Kidney (tissue), 14 donors: ENCODE measurements around the gene DRD4. TPM values are rescaled to one million over a fixed set of nuclear protein-coding genes. Genes with fewer than 3 reads are reported as not detected.
A peak's percentile ranks its signal among the peaks of the same experiment; 100 is the strongest.

Source experiments
- DNase-seq, 5 donors: peaks; one replicate each; pipeline ENCODE4 v3.0.0-alpha.2; 2013 to 2020
- FAIRE-seq: peaks from 2 replicates; lab custom pipeline; 2012; peaks lifted over from hg19 to GRCh38; lab: Jason Lieb, UNC
- H3K27ac ChIP-seq, 2 donors: one replicate each; pipeline ENCODE4 v1.7.0; 2013; ENCODE audit warnings: low read depth in 2 of 2, low read length in 2 of 2, inconsistent platforms in 1 of 2
- H3K27me3 ChIP-seq: one replicate; pipeline ENCODE4 v1.7.1; 2013; ENCODE audit warnings: low read length, inconsistent platforms; ENCODE audit not compliant: control insufficient read depth, insufficient read depth
- H3K36me3 ChIP-seq, 3 donors: one replicate each; pipeline versions ENCODE4 v1.7.0 to v1.7.1; 2013; ENCODE audit warnings: low read length in 3 of 3, control low read depth in 1 of 3, inconsistent platforms in 1 of 3; ENCODE audit not compliant: insufficient read depth in 3 of 3, control insufficient read depth in 2 of 3
- H3K4me1 ChIP-seq, 3 donors: one replicate each; pipeline versions ENCODE4 v1.7.0 to v1.7.1; 2013; ENCODE audit warnings: low read length in 3 of 3, inconsistent platforms in 1 of 3, low read depth in 1 of 3; ENCODE audit not compliant: control insufficient read depth in 2 of 3, insufficient read depth in 2 of 3
- H3K4me3 ChIP-seq, 3 donors: one replicate each; pipeline versions ENCODE4 v1.7.0 to v1.8.1; 2013; ENCODE audit warnings: low read length in 3 of 3, control low read depth in 1 of 3, inconsistent platforms in 1 of 3
- H3K9ac ChIP-seq, 3 donors: one replicate each; pipeline versions ENCODE4 v1.7.0 to v1.7.1; 2013; ENCODE audit warnings: low read length in 3 of 3, control low read depth in 1 of 3, inconsistent platforms in 1 of 3
- H3K9me3 ChIP-seq, 3 donors: one replicate each; pipeline versions ENCODE4 v1.7.0 to v1.7.1; 2013; ENCODE audit warnings: low read length in 3 of 3, control low read depth in 1 of 3, inconsistent platforms in 1 of 3; ENCODE audit not compliant: control insufficient read depth in 2 of 3, insufficient read depth in 1 of 3
- CTCF ChIP-seq: IDR thresholded peaks from 3 replicates; pipeline ENCODE4 v1.5.1; 2012; ENCODE audit warnings: mild to moderate bottlenecking, moderate library complexity, borderline replicate concordance; ENCODE audit not compliant: insufficient read depth; ENCODE audit errors: extremely low read depth
- intact Hi-C: fragments of 100-400 bp; cut with DNase I; formaldehyde crosslinking; loops from one replicate; pipeline ENCODE4 v1.11.1; 2022
- polyA plus RNA-seq: library from polyadenylated mRNA; stranded (reverse); fragments of 350-450 nt; fragmentation: Illumina TruSeq; extraction: RNeasy Lipid Tissue Mini Kit (QIAGEN cat#74804); gene quantifications from one replicate; pipeline ENCODE4 v1.2.3, GENCODE V29; 2014; ENCODE audit warnings: low read depth, low replicate concordance; ENCODE audit not compliant: insufficient read depth
- total RNA-seq: library from RNA; stranded (reverse); fragmentation: NEBNext Ultra II Directional; extraction: Animal tissue kit (Norgen Biotek cat#: 25700); gene quantifications from one replicate; pipeline ENCODE4 v1.2.1, GENCODE V29; 2021
- donor health status: control.
- donor health status: control.
- donor health status: control.
- donor health status: control.
- donor health status: control.
- donor health status: DM: yes; HTN: yes; CAD: no.
- donor health status: Normal renal cell carcinoma (clear cell type).

DRD4 gene
- total and polyA plus RNA-seq, 2 donors from 2014 or later = 0.47 to 1.1 TPM

GRCh38 chr11:617199-617911 is 19.7 kb upstream of the DRD4 start:
- H3K36me3 ChIP-seq = peaks cover 0 to 8% (median 0%) of the 10 kb centered on the region in 3 donors
- peak in 2 of 5 donors; percentile 57 to 84 for DNase-seq
- no peak for FAIRE-seq
- H3K27me3 ChIP-seq = no peaks in the 10 kb centered on the region
- peaks cover 0 to 13% (median 0%) of the 10 kb centered on the region in 3 donors for H3K4me1 ChIP-seq
- H3K9me3 ChIP-seq = no peaks in the 10 kb centered on the region
- no peak overlapping the region for H3K4me3 ChIP-seq
- H3K27ac ChIP-seq = no peak overlapping the region
- no peak overlapping the region for H3K9ac ChIP-seq
- intact Hi-C loops = no loop called here
- TF ChIP-seq CTCF = no peak

GRCh38 chr11:617912-618682 is 19.0 kb upstream of the DRD4 start:
- Histone ChIP-seq H3K27me3 (no peaks in the 10 kb centered on the region), H3K9me3 (no peaks in the 10 kb centered on the region), H3K9ac (no peak overlapping the region), H3K4me1 (peaks cover 0 to 13% (median 0%) of the 10 kb centered on the region in 3 donors), H3K27ac (no peak overlapping the region), H3K36me3 (peaks cover 0 to 2% (median 0%) of the 10 kb centered on the region in 3 donors), H3K4me3 (no peak overlapping the region)
- intact Hi-C loops = no loop called here
- TF ChIP-seq CTCF = no peak
- FAIRE-seq = no peak
- DNase-seq = peak in 1 of 5 donors; percentile 52

GRCh38 chr11:618856-619627 is 18.0 kb upstream of the DRD4 start:
- H3K4me1 ChIP-seq = peaks cover 0 to 13% (median 0%) of the 10 kb centered on the region in 3 donors
- DNase-seq (peak in 2 of 5 donors; percentile 50 to 71), FAIRE-seq (no peak)
- intact Hi-C loops = no loop called here
- no peak for TF ChIP-seq CTCF
- H3K4me3 ChIP-seq = no peak overlapping the region
- H3K27ac ChIP-seq = no peak overlapping the region
- H3K9me3 ChIP-seq = no peaks in the 10 kb centered on the region
- H3K27me3 ChIP-seq = no peaks in the 10 kb centered on the region
- no peaks in the 10 kb centered on the region for H3K36me3 ChIP-seq
- H3K9ac ChIP-seq = no peak overlapping the region
